Stomach (tissue), 9 donors: ENCODE measurements around the gene NKX1-2. TPM values are rescaled to one million over a fixed set of nuclear protein-coding genes. Genes with fewer than 3 reads are reported as not detected.
A peak's percentile ranks its signal among the peaks of the same experiment; 100 is the strongest.
"Not testable (repeated sequence)": the region's sequence is repeated elsewhere in the genome, so short reads cannot be mapped to it uniquely, and the experiment has no call there.

Experiments used
- DNase-seq, 2 donors: peaks; one replicate each; pipeline versions ENCODE4 v3.0.0 to v3.0.0-alpha.2; 2013 to 2019
- H3K27ac ChIP-seq, 5 donors: fragments of 200-600 bp in 4 of 5; sonication (generic) in 4 of 5; one replicate each; pipeline ENCODE4 v1.5.1; 2013 to 2019; ENCODE audit warnings: mild to moderate bottlenecking in 1 of 5, moderate library complexity in 1 of 5
- H3K27me3 ChIP-seq, 3 donors: fragments of 200-600 bp; sonication (generic); one replicate each; pipeline ENCODE4 v1.5.1; 2017 to 2019; ENCODE audit warnings: mixed run types in 1 of 3
- H3K36me3 ChIP-seq, 4 donors: fragments of 200-600 bp; sonication (generic); 1 replicate in 3 of 4; 2 replicates in 1 of 4; pipeline ENCODE4 v1.5.1; 2016 to 2019
- H3K4me1 ChIP-seq, 4 donors: fragments of 200-600 bp; sonication (generic); one replicate each; pipeline ENCODE4 v1.5.1; 2016 to 2019
- H3K4me3 ChIP-seq, 4 donors: fragments of 200-600 bp; sonication (generic) in 3 of 4; one replicate each; pipeline ENCODE4 v1.5.1; 2016 to 2019; ENCODE audit warnings: mild to moderate bottlenecking in 1 of 4
- H3K9me3 ChIP-seq, 4 donors: fragments of 200-600 bp; sonication (generic); one replicate each; pipeline ENCODE4 v1.5.1; 2016 to 2019
- CTCF ChIP-seq, 7 experiments: fragments of 450-650 bp in 4 of 7; fragments of 200-600 bp in 3 of 7; sonication (generic) in 3 of 7; IDR thresholded peaks; one replicate each; pipeline ENCODE4 v1.5.1; 2016 to 2019; ENCODE audit warnings: antibody characterized with exemption in 7 of 7, control low read depth in 2 of 7, mild to moderate bottlenecking in 1 of 7
- EP300 ChIP-seq: sonication (generic); formaldehyde crosslinking; IDR thresholded peaks from one replicate; pipeline ENCODE4 v1.6.1; 2017; ENCODE audit warnings: antibody characterized with exemption
- POLR2A ChIP-seq, 4 donors: fragments of 450-650 bp; IDR thresholded peaks; one replicate each; pipeline ENCODE4 v1.6.1; 2016; ENCODE audit warnings: antibody characterized with exemption in 4 of 4, control low read depth in 2 of 4, mild to moderate bottlenecking in 1 of 4, moderate library complexity in 1 of 4
- POLR2AphosphoS5 ChIP-seq, 3 donors: sonication (generic); formaldehyde crosslinking; IDR thresholded peaks; one replicate each; pipeline ENCODE4 v1.6.1; 2016; ENCODE audit warnings: antibody characterized with exemption in 3 of 3
- WGBS, 5 donors: extraction: QIAGEN DNeasy Blood & Tissue Kit in 3 of 5; methylation state at CpG; one replicate each; pipeline versions ENCODE4 v1.1.5 to v1.1.7; 2013 to 2018; 5-methylcytosine and 5-hydroxymethylcytosine counted together
- intact Hi-C: fragments of 100-400 bp; cut with DNase I; formaldehyde crosslinking; loops from one replicate; pipeline ENCODE4 v1.15.1; 2023; ENCODE audit warnings: low total_unique reads
- polyA plus RNA-seq, 3 donors: library from polyadenylated mRNA; stranded (reverse); fragments of 200-250 nt; gene quantifications; one replicate each; pipeline ENCODE4 v1.2.3, GENCODE V29; 2013
- total RNA-seq, 5 donors: library from RNA; depleted of rRNA; stranded (reverse); fragments of >200 nt; gene quantifications; one replicate each; pipeline versions ENCODE4 v1.1.0 to v1.2.3, GENCODE V29; 2014 to 2016
- donor health status: healthy with polysubstance abuse.
- donor health status: Bipolar disorder and iron deficiency.
- donor health status: healthy.

NKX1-2 gene
- total and polyA plus RNA-seq, 8 donors, result 0.10 TPM; not detected in 7

DNA sequence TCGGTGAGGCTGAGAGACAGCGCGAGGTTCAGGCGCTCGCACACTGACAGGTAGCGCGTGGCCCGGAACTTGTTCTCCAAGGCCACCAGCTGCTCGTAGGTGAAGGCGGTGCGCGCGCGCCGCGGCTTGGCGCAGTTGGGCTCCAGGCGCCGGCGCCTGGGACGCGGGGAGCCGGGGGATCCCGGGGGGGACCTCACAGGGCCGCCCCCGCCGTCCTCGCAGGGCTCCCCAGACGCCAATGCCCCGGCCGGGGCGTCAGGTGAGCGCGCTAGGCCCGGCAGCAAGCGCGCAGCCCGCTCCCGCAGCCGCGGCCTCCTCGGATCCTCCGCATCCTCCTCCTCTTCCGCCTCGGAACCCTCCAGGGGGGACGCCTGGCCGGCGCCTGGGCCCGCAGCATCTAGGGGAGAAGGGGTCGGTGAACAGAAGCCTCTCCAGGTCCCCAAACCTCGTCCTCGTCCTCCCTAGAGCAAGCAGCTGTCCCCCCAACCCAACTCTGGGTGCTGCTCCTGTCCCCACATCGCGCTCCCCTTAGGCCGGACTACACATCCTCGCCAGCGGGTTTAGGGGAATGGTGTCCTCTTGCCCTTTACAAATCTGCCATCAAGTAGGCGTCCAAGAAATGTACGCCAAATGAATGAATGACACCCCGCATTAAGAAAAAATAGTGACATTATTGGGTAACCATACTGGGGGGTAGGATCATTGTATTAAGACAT, 1.9 kb downstream of the NKX1-2 start:
- TF ChIP-seq CTCF (IDR thresholded peaks at IDR 0.05), result no peak
- TF ChIP-seq POLR2AphosphoS5 (IDR thresholded peaks at IDR 0.05), result no peak
- TF ChIP-seq POLR2A (IDR thresholded peaks at IDR 0.05), result no peak
- no peak for TF ChIP-seq EP300
- intact Hi-C loops, result no loop called here
- peak in 1 of 2 donors; percentile 62 for DNase-seq
- H3K9me3 ChIP-seq, result no peaks in the 10 kb centered on the region
- WGBS, 5 donors, result 3 to 7% (median 4%) methylated on average over 20 to 59 of the region's 60 CpGs
- H3K4me1 ChIP-seq, result peaks cover 33 to 41% (median 37%) of the 10 kb centered on the region in 4 donors
- H3K27me3 ChIP-seq, result peaks cover 28 to 97% (median 64%) of the 10 kb centered on the region in 3 donors
- no peak overlapping the region for H3K27ac ChIP-seq
- peak overlapping the region; percentile 25 to 49 (median 32) for H3K4me3 ChIP-seq
- no peaks in the 10 kb centered on the region for H3K36me3 ChIP-seq

DNA sequence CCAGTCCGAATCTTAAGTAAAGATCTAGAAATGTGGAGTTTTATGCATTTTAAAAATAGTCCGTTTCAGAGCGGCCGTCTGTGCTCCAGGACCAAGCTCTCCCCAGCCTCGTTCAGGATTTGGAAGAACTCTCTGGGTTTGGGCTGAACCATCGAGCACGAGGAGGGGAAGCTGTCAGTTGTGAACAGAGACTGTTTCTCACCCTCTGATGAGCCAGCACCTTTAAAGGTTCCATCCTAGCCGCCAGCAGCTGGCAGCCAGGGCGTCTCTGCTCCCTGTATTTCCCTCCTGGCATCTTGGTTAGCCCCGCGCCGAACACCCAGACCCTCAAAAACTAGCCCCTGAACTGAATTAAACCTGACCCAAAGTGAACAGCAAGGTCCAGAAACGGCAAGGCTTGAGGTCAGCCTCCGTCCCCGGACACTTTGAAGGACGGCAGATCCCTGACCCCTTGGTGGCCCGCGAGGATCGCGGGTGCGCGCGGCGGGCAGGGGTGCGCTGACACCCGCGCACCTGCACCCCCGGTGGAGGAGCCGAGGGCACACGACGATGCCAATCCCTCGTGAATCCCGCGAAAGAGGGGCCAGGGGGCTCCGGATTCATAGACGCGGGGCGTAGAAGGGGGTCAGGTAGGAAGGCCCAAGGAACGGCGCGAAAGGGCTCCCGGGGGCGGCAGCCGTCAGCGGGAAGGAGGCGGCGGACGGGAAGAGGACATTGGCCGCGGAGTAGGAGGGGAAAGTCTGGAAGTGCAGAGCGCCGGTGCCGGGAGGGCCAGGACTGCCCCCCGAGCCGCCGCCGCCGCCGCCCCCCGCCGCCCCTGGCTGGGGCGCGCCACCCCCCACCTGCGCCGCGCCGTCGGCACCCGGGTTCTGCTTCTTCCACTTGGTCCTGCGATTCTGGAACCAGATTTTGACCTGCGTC, 2.7 kb downstream of the NKX1-2 start:
- peaks cover 28 to 97% (median 57%) of the 10 kb centered on the region in 3 donors for H3K27me3 ChIP-seq

DNA sequence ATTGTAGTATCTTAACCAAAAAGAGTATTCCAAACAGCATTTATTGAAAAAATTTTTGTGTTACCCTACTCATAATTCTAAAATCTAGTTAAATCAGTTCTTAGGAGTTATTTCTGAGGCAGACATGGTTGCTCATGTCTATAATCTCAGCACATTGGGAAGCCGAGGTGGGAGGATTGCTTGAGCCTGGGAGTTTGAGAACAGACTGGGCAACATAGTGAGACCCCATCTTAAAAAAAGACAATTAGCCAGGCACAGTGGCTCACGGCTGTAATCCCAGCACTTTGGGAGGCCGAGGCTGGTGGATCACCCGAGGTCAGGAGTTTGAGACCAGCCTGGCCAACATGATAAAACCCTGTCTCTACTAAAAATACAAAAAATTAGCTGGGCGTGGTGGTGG, 8.1 kb downstream of the NKX1-2 start:
- H3K36me3 ChIP-seq, DNase-seq, H3K9me3 ChIP-seq, H3K27ac ChIP-seq, H3K4me1 ChIP-seq, intact Hi-C loops, H3K4me3 ChIP-seq: not testable (repeated sequence)
- 79 to 95% (median 87%) methylated on average over 5 of the region's 5 CpGs for WGBS, 5 donors
- peaks cover under 1 to 47% (median 4%) of the 10 kb centered on the region in 3 donors for H3K27me3 ChIP-seq

More for the DNA sequence above, 2.7 kb downstream of the NKX1-2 start:
- Histone ChIP-seq H3K36me3 (no peaks in the 10 kb centered on the region), H3K27ac (no peak overlapping the region), H3K9me3 (no peaks in the 10 kb centered on the region), H3K4me3 (peak overlapping the region; percentile 25 to 49 (median 32)), H3K4me1 (peaks cover 33 to 41% (median 37%) of the 10 kb centered on the region in 4 donors)
- WGBS, 5 donors, result 12 to 25% (median 16%) methylated on average over 39 to 71 of the region's 71 CpGs
- intact Hi-C loops, result no loop called here
- TF ChIP-seq POLR2AphosphoS5 (IDR thresholded peaks at IDR 0.05) (no peak), POLR2A (IDR thresholded peaks at IDR 0.05) (no peak), EP300 (no peak), CTCF (IDR thresholded peaks at IDR 0.05) (no peak)
- no peak for DNase-seq

DNA sequence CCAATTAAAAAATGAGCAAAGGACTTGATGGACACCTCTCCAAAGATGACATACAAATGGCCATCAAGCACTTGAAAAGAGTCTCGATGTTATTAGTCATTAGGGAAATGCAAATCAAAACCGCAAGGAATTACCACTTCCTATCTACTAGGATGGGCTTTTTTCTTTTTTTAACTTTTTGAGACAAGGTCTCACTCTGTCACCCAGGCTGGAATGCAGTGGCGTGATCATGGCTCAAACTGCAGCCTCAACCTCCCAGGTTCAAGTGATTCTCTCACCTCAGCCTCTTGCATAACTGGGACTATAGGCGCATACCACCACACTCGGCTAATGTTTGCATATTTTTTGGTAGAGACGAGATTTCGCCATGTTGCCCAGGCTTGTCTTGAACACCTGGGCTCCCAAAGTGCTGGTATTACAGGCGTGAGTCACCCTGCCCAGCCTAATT, 13.6 kb downstream of the NKX1-2 start:
- H3K4me1 ChIP-seq, result no peaks in the 10 kb centered on the region
- TF ChIP-seq EP300 (no peak), POLR2A (IDR thresholded peaks at IDR 0.05) (no peak), CTCF (IDR thresholded peaks at IDR 0.05) (no peak), POLR2AphosphoS5 (IDR thresholded peaks at IDR 0.05) (no peak)
- H3K9me3 ChIP-seq, result no peaks in the 10 kb centered on the region
- no peaks in the 10 kb centered on the region for H3K36me3 ChIP-seq
- intact Hi-C loops, result no loop called here
- no peak overlapping the region for H3K4me3 ChIP-seq
- WGBS, 5 donors, result 72 to 86% (median 81%) methylated on average over 6 to 8 of the region's 8 CpGs
- H3K27me3 ChIP-seq, result no peaks in the 10 kb centered on the region
- no peak for DNase-seq
- H3K27ac ChIP-seq, result no peak overlapping the region

DNA sequence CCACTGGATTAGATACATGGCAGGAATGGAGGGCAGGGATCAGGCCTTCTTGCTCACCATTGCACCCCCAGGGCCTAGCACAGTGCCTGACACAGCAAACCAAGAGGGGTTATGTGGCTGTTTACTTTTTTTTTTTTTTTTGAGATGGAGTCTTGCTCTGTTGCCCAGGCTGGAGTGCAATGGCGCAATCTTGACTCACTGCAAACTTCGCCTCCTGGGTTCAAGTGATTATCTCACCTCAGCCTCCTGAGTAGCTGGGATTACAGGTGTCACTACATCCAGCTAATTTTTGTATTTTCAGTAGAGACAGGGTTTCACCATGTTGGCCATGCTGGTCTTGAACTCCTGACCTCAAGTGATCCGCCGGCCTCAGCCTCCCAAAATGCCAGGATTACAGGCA, 14.2 kb downstream of the NKX1-2 start:
- H3K9me3 ChIP-seq, H3K27me3 ChIP-seq, H3K36me3 ChIP-seq, H3K27ac ChIP-seq, DNase-seq, H3K4me1 ChIP-seq, H3K4me3 ChIP-seq, intact Hi-C loops: not testable (repeated sequence)
- WGBS, 5 donors, result 80 to 95% (median 91%) methylated on average over 3 to 4 of the region's 4 CpGs
